ENCODE data around the gene RFX5.

The RFX5 gene

GRCh38 chr1:151346082-151346768 is 827 bp downstream of the RFX5 start:
- Histone ChIP-seq H3K4me2 (ENCODE audit: low read depth, low read length, poor library complexity, severe bottlenecking) (peak overlapping the region; percentile 95), H3K9me3 (ENCODE audit: insufficient read depth, low read length) (no peaks in the 10 kb centered on the region), H3K9me2 (replicated peaks; ENCODE audit: insufficient read depth, low read length) (no peaks in the 10 kb centered on the region), H2AFZ (ENCODE audit: low read depth, low read length, severe bottlenecking) (peak overlapping the region; percentile 3), H3K79me2 (ENCODE audit: insufficient read depth, low read length) (peaks cover 11% of the 10 kb centered on the region), H3K27me3 (ENCODE audit: low read length) (no peaks in the 10 kb centered on the region), H3K27ac (ENCODE audit: low read depth, low read length) (peak overlapping the region; percentile 83), H3F3A (ENCODE audit: insufficient read depth) (peaks cover 10% of the 10 kb centered on the region), H3K4me3 (ENCODE audit: insufficient read depth, low read length, poor library complexity, severe bottlenecking) (peak overlapping the region; percentile 72), H3K9ac (ENCODE audit: low read length) (peak overlapping the region; percentile 72), H3K36me3 (ENCODE audit: low read length) (no peaks in the 10 kb centered on the region), H4K20me1 (ENCODE audit: low read depth, low read length) (no peaks in the 10 kb centered on the region)
- TF ChIP-seq EZH2phosphoT487 (conservative IDR thresholded peaks at IDR 0.05; ENCODE audit: low read length) = no peak
- TF ChIP-seq, protein P1, sequence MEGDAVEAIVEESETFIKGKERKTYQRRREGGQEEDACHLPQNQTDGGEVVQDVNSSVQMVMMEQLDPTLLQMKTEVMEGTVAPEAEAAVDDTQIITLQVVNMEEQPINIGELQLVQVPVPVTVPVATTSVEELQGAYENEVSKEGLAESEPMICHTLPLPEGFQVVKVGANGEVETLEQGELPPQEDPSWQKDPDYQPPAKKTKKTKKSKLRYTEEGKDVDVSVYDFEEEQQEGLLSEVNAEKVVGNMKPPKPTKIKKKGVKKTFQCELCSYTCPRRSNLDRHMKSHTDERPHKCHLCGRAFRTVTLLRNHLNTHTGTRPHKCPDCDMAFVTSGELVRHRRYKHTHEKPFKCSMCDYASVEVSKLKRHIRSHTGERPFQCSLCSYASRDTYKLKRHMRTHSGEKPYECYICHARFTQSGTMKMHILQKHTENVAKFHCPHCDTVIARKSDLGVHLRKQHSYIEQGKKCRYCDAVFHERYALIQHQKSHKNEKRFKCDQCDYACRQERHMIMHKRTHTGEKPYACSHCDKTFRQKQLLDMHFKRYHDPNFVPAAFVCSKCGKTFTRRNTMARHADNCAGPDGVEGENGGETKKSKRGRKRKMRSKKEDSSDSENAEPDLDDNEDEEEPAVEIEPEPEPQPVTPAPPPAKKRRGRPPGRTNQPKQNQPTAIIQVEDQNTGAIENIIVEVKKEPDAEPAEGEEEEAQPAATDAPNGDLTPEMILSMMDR (IDR thresholded peaks at IDR 0.05; ENCODE audit: insufficient read depth, low read length, poor library complexity, severe bottlenecking) = no peak

DNA sequence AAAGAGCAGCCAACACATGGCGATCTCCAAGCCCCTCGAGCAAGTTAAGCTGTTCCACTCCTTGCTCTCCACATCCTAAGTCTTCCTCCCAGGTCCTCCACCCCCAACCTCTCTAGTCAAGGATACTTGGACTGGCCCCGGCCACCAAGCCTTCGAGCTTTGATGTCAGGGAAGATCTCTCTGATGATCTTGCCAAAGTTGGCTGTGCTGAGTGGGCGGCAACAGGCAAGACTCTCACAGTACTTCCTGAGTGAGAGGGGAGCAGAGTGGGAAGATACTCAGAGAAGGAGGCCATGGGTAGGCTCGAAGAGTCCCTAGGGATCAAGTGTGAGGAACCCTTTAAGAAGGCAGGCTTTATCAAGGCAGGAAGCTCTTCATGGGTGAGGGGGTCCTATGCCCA is 2.8 kb downstream of the RFX5 start:
- H3K79me2 ChIP-seq (ENCODE audit: insufficient read depth, low read length) = peaks cover 11% of the 10 kb centered on the region
- no peak overlapping the region for H3K27ac ChIP-seq (ENCODE audit: low read depth, low read length)
- H3F3A ChIP-seq (ENCODE audit: insufficient read depth) = peaks cover 18% of the 10 kb centered on the region
- H2AFZ ChIP-seq (ENCODE audit: low read depth, low read length, severe bottlenecking) = no peak overlapping the region
- H3K9me2 ChIP-seq (replicated peaks; ENCODE audit: insufficient read depth, low read length) = no peaks in the 10 kb centered on the region
- H4K20me1 ChIP-seq (ENCODE audit: low read depth, low read length) = no peaks in the 10 kb centered on the region
- no peak overlapping the region for H3K4me2 ChIP-seq (ENCODE audit: low read depth, low read length, poor library complexity, severe bottlenecking)
- H3K9me3 ChIP-seq (ENCODE audit: insufficient read depth, low read length) = no peaks in the 10 kb centered on the region
- H3K27me3 ChIP-seq (ENCODE audit: low read length) = no peaks in the 10 kb centered on the region
- no peak for TF ChIP-seq EZH2phosphoT487 (conservative IDR thresholded peaks at IDR 0.05; ENCODE audit: low read length)
- TF ChIP-seq, protein P1 (IDR thresholded peaks at IDR 0.05; ENCODE audit: insufficient read depth, low read length, poor library complexity, severe bottlenecking) = no peak
- H3K36me3 ChIP-seq (ENCODE audit: low read length) = no peaks in the 10 kb centered on the region
- no peak overlapping the region for H3K4me3 ChIP-seq (ENCODE audit: insufficient read depth, low read length, poor library complexity, severe bottlenecking)
- no peak overlapping the region for H3K9ac ChIP-seq (ENCODE audit: low read length)

DNA sequence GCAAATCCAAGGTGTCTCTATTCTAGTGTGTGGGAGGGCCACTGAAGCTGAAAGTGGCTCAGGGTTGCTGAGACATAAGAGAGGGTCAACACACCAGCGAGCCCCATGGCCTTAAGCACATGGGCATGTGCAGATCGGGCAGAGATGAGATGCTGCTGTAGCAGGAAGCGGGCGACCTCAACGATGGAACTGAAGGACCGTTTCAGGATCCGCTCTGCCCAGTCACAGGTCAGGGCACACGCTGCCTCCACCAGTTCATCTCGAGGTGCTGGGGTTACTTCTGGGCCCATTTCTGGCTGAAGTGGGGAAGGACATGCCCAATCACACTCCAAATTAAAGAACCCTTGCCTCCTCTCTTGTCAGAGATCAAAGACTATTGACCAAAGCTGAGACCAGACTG is 3.5 kb downstream of the RFX5 start:
- no peak for TF ChIP-seq EZH2phosphoT487 (conservative IDR thresholded peaks at IDR 0.05; ENCODE audit: low read length)
- TF ChIP-seq, protein P1 (IDR thresholded peaks at IDR 0.05; ENCODE audit: insufficient read depth, low read length, poor library complexity, severe bottlenecking) = no peak
- no peaks in the 10 kb centered on the region for H3K36me3 ChIP-seq (ENCODE audit: low read length)

More for the DNA sequence above, 3.5 kb downstream of the RFX5 start:
- Histone ChIP-seq H3K9me3 (ENCODE audit: insufficient read depth, low read length) (no peaks in the 10 kb centered on the region), H3K9me2 (replicated peaks; ENCODE audit: insufficient read depth, low read length) (no peaks in the 10 kb centered on the region), H3K4me3 (ENCODE audit: insufficient read depth, low read length, poor library complexity, severe bottlenecking) (no peak overlapping the region), H3K9ac (ENCODE audit: low read length) (no peak overlapping the region), H3K27ac (ENCODE audit: low read depth, low read length) (no peak overlapping the region), H3K79me2 (ENCODE audit: insufficient read depth, low read length) (peaks cover 11% of the 10 kb centered on the region), H4K20me1 (ENCODE audit: low read depth, low read length) (no peaks in the 10 kb centered on the region), H2AFZ (ENCODE audit: low read depth, low read length, severe bottlenecking) (no peak overlapping the region), H3K4me2 (ENCODE audit: low read depth, low read length, poor library complexity, severe bottlenecking) (no peak overlapping the region), H3K27me3 (ENCODE audit: low read length) (no peaks in the 10 kb centered on the region), H3F3A (ENCODE audit: insufficient read depth) (peaks cover 18% of the 10 kb centered on the region)

All from SU-DHL-6 (cell line).